GM12878 (cell line): ENCODE results near the gene HSP90AA1.

Experiments
- CEBPB ChIP-seq, 2 experiments: fragments of 150-350 bp in 1 of 2; IDR thresholded peaks; 2 replicates each; pipeline ENCODE4 v1.6.1; 2012 to 2014; ENCODE audit warnings: low read depth in 2 of 2, low read length in 2 of 2, borderline replicate concordance in 1 of 2, inconsistent platforms in 1 of 2
- CEBPZ ChIP-seq: fragments of 150-350 bp; IDR thresholded peaks from 2 replicates; pipeline ENCODE4 v1.6.1; 2016; ENCODE audit warnings: low read depth, low read length
- POLR2A ChIP-seq: IDR thresholded peaks from 2 replicates; pipeline ENCODE4 v1.6.1; 2011; ENCODE audit warnings: low read depth, mild to moderate bottlenecking, low read length

DNA sequence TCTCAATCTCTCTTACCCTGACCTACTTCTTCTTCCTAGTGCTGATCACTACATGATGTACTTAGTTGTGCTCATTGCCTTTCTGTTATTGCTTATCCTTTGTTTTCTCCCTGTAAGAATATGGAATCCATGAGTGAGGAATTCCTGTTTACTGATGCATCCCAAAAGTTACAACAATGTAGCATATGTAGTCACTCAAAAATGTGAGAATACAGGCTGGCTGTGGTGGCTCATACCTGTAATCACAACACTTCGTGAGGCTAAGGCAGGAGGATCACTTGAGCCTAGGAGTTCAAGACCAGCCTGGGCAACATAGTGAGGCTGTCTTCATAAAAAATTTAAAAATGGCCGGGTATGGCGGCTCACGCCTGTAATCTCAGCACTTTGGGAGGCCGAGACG is 44.9 kb upstream of the HSP90AA1 start:
- TF ChIP-seq CEBPB (IDR thresholded peaks at IDR 0.05; ENCODE audit: borderline replicate concordance in 1 of 2, low read depth in 2 of 2, low read length in 2 of 2) (no peak), CEBPZ (no peak), POLR2A (no peak)
